Activated gamma-delta T cell (primary cell): ENCODE results near the gene MAST4.
"Not testable (repeated sequence)": the region's sequence is repeated elsewhere in the genome, so short reads cannot be mapped to it uniquely, and the experiment has no call there.

Experiments used
- DNase-seq: peaks from one replicate; lab custom pipeline; 2025; lab: John Stamatoyannopoulos, UW

MAST4 gene

DNA sequence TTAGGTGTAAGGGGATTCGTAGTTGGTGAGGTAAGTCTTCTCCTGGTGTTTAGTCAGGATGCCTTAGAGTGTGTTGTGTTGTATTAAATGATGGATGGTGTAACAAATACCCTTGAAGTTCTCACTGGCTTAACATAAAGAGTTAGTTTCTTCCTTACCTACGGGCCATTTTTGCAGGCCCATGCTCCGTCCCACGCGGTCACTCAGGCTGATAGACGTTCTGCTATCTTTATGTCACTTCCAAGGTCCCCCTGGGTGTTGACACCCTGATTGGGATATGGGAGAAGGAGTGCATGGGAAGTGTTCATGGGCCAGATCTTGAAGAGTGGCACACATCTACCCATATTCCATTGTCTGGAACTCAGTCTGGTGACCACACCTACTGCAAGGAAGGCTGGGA is 214.0 kb downstream of the MAST4 start:
- no peak for DNase-seq

GRCh38 chr5:66810848-66811261 is 214.7 kb downstream of the MAST4 start:
- DNase-seq: no peak

DNA sequence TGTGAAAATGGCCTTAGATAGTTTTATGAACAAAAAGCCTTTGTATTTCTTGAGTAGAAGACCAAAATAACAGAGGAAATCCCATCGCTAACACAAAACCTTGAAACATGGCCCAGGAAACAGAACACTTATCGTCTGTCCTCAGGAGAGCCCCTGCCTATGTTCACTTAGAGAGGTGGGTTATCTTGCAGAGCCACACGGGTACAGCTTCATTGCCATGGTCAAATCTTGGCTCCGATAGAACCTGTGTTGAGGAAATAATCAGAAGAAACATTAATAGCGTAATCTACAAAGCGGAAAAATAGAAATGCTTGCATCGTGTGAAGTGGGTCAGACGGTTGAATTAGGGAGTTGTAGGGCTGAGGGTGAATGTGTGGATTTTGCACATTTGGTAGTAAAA is 216.1 kb downstream of the MAST4 start:
- DNase-seq: no peak

- no peak for DNase-seq
Measured at GRCh38 chr5:66813306-66813705, 217.1 kb downstream of the MAST4 start.

DNA sequence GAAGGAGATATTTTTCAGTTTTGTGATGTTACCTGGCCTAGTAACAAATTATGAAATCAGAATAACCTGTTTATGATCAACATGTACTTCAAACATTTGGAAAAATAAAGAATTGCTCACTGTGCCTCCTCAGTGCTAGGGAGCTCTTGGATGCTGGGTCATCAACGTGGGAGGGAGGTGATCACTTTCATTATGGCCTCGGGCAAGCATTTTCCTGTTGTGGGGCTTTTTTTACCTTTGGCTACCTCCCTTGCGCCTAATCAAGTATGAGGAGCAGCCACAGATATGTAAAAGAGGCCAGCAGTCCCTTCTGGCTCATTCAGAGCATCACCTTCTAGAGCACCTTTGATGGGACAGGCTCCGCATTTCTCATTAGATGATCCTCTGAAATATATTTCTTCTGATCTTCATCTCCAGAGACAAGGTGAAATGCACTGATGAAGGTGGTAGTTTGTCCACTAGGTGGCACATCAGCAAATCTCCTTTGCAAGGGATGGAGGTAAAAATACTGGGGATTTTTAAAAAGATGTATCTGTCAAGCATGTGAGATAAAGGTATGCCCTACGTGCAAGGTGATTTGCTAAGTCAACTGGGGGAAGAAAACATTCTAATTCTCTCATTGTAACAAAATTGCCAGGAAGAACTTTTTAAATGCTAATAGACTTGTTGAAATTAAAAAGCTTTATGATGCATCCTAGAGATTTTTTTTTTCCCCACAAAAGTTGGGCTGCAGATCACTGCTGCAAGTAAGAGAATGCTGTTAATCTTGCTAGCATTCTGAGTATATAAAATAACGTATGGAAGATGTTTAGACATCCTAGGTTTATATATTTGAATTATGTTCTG is 218.2 kb downstream of the MAST4 start:
- no peak for DNase-seq

DNA sequence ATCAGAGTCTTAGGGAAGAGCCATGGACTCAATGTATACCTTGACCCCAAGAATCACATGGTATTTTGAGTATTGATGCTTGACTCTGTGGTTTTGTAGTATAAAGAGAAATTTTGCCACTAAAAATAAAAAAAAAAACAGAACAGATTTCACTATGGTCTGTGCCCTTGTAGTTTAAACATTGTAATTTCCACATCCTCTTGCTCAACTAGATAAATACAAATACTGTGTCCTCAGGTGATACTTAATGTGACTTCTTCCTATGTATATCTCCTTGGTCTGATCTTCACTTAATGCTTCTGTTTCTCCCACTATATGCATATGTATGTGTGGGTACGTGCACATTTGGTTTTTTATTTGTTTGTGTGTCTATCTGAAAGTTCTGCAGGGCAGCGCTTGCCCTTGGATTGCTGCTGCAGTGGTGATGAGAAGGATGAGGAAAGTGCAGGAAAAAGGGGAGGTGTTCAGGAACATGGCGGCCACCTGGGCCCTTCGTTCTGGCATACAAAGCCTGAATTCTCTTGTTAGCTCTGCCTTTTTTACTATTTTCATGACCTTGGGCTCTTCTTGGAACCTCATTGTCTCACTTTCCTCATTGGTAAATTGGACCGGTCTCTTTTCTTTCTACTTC is 222.2 kb downstream of the MAST4 start:
- DNase-seq: no peak

- no peak for DNase-seq
Measured at GRCh38 chr5:66818935-66819328, 222.7 kb downstream of the MAST4 start.

DNA sequence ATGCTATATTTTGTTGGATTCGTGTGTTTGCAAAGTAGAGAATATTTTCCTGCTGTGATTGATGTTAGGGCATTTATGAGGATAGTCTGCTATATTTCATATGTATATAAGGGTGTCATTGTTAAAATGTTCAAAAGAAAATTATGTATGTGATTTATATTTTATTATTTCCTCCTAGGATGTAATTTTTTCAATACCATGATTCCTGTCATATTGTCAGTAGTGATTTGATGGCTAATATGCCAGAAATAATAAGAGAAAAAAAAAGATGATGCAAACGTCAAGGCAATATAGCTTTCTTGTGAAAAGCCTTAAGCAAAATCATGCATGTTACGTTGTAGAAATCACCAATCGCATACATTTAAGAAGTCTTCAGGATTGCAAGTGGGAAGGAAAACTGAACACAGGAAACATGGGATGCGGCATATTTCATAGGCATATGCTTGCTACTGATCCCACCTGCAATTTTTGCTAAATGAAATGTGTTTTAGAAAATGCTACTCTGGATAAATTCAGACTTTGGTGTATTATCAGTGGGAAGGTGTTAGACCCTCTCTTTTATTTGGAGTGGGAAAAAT is 224.5 kb downstream of the MAST4 start:
- DNase-seq: no peak

GRCh38 chr5:66821688-66822429 is 225.7 kb downstream of the MAST4 start:
- no peak for DNase-seq

DNA sequence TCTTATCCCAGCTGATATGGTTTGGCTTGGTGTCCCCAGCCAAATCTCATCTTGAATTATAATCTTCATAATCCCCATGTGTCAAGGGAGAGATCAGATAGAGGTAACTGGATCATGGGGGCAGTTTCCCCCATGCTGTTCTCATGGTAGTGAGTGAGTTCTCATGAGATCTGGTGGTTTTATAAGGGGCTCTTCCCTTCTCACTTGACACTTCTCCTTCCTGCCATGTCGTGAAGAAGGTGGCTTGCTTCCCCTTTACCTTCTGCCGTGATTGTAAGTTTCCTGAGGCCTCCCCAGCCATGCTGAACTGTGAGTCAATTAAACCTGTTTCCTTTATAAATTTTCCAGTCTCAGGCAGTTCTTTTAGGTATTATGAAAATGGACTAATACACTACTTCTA is 226.7 kb downstream of the MAST4 start:
- not testable (repeated sequence) for DNase-seq

DNA sequence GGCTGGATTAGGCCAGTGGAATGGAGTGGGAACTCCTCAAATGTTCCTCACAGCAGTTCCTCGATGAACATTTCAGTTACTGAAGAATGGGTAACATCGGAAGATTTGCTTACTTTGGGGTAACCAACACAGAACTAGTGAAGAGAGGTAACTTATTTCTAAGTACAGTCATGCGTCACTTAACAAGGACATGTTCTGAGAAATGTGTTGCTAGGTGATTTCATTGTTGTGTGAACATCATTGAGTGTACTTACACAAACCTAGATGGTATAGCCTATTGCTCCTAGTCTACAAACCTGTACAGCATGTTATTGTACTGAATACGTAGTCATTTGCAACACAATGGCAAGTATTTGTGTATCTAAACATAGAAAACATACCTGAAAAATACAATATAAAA is 228.3 kb downstream of the MAST4 start:
- no peak for DNase-seq

GRCh38 chr5:66826263-66826662 is 230.1 kb downstream of the MAST4 start:
- DNase-seq: no peak

DNA sequence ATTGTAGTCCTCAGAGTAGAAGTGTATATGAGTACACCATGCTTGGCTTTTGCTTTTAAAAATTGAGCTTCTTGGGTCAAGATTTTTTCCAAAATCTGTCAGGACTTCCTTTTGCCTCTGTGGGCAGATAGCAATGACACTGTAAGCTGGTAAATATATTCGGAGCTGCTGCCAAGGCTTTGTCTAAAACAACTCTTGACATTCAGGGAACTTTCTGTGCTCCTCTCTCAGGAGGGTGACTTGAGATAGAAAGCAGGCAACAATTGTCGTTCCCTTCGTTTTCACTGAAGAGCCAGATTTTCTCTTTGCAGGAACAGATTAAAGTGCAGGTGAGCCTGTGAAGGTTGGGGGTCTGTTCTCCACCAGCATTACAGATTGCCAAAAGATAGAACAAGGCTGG is 230.5 kb downstream of the MAST4 start:
- no peak for DNase-seq

GRCh38 chr5:66828046-66828547 is 231.9 kb downstream of the MAST4 start:
- DNase-seq: no peak

DNA sequence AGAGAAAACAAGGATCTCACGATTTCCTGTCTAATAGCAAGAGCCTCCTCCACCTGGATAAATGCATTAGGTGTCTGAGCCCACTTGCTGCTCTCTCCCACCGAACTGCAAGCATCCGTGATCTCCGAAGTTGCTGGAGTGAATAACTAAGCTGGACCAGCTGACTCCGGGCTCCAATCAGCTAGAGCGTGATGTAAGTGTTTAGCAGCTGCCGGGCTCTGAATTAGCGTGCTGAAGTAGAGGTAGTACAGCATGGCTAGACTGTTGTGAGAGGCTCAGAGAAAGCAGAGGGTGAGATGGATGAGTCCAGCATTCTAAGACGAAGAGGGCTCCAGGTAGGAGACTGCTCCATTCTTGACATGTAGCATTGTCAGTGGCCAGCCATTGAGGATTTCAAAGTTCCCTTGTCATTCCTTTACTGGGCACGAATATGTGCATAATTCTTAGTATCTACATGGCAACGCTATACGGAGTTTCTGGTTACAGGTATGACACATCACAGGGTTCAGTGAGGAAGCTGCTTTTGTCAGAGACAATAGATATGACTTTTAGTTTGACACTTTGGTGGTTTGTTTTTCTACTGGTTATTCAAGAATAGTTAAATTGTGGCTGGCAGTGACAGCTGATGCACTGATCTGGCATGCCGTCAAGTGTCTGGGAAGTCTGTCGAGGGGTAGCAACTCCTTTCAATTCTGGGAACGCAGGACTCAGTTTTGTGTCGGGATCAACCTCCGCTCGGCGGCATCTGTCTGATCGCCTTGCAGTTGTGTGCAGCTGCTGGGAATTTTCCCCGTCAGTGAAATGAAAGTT is 232.6 kb downstream of the MAST4 start:
- DNase-seq: no peak

- no peak for DNase-seq
Measured at GRCh38 chr5:66829358-66829674, 233.1 kb downstream of the MAST4 start.

GRCh38 chr5:66829826-66830225 is 233.6 kb downstream of the MAST4 start:
- DNase-seq: no peak

DNA sequence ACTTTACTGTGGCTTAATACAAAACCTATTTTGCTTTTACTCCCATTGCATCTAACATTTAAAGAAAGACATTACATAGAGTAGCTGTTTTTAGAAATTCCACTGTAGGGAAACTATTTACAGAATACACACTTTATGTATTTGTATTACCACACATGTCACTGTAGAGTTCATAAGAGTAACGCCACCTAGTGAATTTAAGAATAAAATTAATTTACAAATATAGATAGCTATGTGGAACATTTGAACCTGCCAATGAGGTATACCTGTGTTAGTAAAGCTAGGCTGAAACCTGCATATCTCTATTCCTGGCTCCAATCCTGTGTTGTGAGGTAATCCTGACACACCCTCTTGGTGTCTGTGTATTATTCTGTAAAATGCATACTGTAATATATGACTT is 234.4 kb downstream of the MAST4 start:
- DNase-seq: no peak

DNA sequence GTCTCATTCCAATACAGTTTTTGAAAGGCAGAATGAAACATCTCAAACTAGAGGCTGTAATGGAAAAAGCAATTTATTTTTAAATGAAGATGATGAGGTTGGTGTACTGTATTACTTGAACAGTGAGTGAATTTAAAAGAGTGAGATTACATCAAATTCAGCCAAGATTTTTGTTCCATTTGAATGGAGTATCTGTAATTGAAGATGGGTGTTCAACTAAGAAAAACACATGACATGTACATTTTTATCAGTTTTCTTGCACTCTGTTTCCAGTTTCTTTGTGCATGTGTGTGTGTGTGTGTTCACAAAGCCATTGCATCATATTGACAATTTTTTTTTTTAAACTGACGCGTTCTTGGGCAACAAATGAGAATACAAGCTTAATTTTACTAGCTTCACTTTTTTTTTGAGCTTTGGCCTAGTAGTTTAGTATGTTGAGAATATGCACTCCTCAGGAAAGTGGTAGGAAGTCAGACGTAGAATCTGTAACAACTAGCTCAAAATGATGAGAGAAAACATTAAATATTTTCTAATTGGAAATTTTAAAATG is 243.5 kb downstream of the MAST4 start:
- DNase-seq: no peak

GRCh38 chr5:66840511-66841013 is 244.4 kb downstream of the MAST4 start:
- DNase-seq: no peak

GRCh38 chr5:66841264-66841663 is 245.1 kb downstream of the MAST4 start:
- DNase-seq: no peak
